D341Med (cell line): ENCODE data around the gene CD2AP.
A peak's percentile ranks its signal among the peaks of the same experiment; 100 is the strongest.
"Not testable (repeated sequence)": the region's sequence is repeated elsewhere in the genome, so short reads cannot be mapped to it uniquely, and the experiment has no call there.

Experiments
- DNase-seq: peaks from one replicate; pipeline ENCODE4 v3.0.0; 2012; ENCODE audit warnings: low spot score

The CD2AP gene, protein sequence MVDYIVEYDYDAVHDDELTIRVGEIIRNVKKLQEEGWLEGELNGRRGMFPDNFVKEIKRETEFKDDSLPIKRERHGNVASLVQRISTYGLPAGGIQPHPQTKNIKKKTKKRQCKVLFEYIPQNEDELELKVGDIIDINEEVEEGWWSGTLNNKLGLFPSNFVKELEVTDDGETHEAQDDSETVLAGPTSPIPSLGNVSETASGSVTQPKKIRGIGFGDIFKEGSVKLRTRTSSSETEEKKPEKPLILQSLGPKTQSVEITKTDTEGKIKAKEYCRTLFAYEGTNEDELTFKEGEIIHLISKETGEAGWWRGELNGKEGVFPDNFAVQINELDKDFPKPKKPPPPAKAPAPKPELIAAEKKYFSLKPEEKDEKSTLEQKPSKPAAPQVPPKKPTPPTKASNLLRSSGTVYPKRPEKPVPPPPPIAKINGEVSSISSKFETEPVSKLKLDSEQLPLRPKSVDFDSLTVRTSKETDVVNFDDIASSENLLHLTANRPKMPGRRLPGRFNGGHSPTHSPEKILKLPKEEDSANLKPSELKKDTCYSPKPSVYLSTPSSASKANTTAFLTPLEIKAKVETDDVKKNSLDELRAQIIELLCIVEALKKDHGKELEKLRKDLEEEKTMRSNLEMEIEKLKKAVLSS

DNA sequence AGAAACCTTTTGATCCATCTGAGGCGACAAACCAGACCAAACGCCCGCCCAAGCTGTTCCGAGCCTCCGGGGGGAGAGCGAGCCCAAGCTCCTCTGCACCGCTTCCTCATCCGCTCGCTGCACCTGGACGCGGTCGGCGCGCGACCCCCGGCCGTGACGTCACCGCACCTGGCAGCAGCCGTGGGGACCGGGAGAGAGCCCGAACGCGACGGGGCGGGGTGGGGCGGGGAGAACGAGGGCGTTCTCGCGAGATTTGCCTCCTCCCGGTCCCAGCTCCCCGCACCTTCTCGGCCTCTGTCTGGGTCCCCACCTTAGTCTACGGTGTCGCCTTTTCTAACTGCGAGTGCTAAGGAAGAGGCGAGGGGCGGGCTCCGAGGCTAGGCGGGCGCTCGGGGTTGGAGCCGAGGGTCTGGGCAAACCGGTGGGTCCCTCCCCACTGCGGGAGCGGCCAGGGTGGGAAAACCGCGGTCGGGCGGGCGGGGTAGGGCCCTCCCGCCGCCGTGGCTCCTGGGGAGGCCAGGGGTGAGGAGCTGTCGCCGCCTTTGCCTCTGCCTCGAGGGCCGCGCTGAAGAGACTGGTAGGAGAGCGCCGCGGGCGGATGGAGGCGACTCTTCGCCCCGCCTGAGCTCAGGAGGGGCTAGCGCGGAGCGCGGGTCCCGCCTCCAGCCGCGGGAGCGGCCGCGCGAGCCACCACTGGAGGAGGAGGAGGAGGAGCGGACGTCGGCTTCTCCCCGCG is at the start of gene CD2AP:
TSS of gene CD2AP (plus strand) at position 293 of the 736 bp plus-strand sequence. CDS start 456 bp downstream, outside the sequence.
- DNase-seq, result peak; percentile 96

DNA sequence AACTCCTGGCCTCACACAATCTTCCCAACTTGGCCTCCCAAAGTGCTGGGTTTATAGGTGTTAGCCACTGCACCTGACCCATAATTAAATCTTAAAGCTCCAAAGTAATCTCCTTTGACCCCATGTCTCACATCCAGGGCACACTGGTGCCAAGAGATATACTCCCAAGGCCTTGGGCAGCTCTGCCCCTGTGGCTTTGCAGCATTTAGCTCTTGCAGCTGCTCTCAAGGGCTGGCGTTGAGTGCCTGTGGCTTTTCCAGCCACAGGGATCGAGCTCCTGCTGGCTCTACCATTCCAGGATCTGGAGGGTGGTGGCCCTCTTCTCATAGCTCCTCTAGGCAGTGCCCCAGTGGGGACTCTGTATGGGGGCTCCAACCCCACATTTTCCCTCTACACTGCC is 49.3 kb upstream of the CD2AP start:
- DNase-seq, result no peak

DNA sequence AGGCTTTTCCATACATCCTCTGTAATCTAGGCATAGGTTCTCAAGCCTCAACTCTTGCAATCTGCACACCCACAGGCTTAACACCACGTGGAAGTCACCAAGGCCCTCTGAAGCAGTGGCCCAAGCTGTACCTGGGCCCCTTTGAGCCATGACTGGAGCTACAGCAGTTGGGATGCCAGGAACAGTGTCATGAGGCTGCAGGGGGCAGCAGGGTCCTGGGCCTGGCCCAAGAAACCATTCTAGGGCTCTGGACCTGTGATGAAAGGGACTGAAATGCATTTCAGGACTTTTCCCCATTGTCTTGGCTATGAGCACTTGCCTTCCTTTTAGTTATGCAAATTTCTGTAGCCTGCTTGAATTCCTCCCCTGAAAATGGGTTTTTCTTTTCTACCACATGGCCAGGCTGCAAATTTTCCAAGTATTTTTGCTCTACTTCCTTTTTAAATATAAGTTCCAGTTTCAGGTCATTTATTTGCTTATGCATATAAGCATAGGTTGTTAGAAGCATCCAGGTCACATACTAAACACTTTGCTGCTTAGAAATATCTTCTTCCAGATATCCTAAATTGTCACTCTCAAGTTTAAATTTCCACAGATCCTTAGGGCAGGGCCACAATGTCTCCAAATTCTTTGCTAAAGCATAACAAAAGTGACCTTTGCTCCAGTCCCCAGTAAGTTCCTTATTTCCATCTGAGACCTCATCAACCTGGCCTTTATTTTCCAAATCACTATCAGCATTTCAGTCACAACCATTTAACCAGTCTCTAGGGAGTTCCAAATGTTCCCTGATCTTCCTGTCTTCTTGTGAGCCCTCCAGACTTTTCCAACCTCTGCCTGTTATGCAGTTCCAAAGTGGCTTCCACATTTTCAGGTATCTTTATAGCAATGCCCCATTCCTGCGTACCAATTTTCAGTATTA is 48.6 kb upstream of the CD2AP start:
- no peak for DNase-seq

DNA sequence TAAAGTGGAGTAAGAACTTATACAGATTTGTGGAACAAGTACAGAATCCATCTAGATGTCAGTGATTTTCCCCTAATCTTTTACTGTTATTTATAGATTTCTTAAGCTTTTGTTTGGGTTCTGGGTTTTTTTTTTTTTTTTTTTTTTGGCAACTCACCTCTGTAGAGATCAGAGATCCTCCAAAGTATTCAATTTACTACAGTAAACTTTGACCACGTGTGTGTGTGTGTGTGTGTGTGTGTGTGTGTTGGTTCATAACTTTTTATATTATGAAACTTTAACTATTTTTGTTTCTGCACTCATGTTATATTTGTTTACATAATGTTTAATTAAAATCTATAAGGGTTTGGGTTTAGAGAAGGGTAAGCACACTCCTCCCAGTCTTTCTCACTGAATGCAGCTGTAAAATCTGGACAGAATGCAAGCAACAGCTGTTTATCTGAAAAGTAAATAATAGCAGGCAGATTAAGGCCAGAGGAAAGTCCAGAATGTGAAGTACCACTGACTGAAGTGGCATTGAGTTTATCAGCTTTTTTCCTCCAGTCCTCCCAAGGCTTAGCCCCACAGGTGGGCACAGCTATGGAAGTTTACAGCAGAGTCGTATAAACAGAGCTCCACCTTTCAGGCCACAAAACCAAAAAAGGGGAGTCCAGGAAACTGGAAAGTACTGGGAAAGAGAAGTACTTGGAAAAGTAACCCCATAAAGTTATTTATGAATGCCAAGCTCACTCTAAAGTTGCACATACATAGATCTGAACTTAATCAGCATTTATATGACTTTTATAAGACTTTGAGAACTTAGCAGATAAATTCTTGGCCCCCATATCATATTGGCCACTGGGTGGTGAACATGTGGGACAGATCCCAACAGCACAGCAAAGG is 43.0 kb upstream of the CD2AP start:
- DNase-seq, result no peak

DNA sequence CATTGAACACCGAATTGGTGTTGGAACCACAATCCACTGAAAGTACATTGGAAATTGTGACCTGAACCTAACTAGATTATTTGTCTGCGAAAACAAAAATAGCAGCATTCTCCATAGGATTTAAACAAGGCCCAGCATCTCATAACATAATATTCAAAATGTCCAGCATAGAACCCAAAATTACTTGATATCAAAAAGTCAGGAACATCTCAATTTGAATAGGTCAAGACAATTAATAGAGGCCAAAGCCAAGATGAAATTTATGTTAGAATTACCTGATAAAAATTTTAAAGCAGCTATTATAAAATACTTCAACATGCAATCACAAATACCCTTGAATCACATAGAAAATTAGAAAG is 42.4 kb upstream of the CD2AP start:
- DNase-seq, result no peak

DNA sequence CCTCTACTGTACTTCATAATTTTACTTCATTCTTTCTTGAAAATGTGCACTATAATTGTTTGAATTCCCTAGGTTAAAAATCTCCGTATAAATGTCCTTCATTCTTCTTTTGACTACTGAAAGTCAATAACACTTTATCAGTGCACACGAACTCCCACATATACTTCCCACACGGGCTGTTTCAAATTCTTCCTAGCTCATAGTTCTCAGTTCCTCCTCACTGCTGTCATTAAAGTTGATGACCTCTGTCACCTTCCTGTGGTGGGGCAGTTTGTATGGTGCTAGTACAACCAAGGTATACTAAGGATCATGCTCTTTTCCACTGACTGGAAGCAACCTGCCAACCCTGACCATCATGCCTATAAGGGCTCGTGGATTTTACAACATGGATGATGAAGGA is 40.0 kb upstream of the CD2AP start:
- no peak for DNase-seq

DNA sequence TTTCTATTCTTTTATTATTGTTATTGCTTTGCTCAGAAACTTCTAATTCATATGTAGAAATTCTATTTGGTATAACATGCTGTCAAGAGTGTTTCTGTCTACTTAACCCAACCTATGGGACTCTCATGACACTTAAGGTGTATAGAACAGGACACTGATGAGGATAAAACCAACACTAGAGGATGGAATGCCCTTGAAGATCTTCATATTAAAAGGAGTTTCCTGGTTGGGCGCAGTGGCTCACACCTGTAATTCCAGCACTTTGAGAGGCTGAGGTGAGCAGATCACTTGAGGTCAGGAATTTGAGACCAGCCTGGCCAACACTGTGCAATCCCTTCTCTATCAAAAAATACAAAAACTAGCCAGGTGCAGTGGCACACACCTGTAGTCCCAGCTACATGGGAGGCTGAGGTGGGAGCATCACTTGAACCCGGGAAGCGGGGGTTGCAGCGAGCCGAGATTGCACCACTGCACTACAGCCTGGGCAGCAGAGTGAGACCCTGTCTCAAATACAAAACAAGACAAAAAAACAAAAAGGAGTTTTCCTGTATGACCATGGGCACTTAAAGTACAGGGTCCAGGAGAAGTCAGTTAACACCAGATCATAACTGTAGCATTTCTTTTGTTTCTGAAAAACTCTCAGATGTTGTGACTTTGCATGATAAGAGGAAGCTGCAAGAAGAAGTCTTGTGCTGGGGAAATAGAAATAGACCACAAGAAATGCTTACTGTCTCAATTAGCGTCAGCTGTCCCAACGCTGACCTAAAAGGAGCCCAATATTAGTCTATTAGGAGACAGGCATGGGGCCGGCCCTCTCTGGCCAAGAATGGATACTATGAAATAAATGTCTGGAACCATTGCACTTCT is 38.9 kb upstream of the CD2AP start:
- no peak for DNase-seq

DNA sequence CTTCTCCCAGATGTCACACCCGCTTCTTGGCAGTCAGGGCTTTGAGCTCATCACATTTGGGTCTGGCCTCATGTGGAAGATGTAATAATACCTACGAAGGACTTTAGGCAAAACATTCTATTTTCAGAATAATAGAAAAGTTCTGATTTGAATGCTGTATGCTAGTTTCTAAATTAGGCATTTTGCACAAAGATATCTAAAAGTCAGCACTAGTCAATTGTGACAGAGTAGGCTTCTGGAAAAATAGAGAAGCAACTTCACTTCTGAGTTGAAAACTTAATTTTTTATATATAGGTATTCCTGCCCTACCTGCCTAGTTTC is 38.3 kb upstream of the CD2AP start:
- no peak for DNase-seq

DNA sequence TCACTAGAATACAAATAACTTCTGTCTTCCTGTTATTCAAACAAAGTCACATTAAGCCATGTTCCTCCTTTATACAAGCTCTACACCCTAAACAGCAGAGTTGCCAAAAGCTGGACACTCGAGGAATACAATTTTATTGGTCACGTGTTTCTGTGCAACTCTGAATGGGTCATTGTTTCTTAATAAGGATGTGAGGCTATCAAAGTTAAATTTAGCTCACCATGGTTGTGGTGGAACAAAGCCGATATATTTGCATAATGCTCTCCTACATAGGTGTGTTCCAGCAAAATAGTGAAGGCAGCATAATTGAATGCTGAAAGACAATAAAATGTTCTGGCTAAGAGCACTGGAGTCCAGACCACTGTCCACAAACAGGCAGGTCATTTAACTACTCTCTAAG is 36.9 kb upstream of the CD2AP start:
- no peak for DNase-seq

DNA sequence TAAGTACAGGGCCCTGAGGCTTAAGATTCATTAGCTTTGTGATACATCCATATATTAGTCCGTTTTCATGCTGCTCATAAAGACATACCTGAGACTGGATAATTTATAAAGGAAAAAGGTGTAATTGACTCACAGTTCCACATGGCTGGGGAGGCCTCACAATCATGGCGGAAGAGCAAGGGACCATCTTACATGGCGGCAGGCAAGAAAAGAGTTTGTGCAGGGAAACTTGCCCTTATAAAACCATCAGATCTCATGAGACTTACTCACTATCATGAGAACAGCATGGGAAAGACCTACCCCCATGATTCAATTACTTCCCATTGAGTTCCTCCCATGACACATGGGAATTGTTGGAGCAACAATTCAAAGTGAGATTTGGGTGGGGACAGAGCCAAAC is 32.6 kb upstream of the CD2AP start:
- not testable (repeated sequence) for DNase-seq

DNA sequence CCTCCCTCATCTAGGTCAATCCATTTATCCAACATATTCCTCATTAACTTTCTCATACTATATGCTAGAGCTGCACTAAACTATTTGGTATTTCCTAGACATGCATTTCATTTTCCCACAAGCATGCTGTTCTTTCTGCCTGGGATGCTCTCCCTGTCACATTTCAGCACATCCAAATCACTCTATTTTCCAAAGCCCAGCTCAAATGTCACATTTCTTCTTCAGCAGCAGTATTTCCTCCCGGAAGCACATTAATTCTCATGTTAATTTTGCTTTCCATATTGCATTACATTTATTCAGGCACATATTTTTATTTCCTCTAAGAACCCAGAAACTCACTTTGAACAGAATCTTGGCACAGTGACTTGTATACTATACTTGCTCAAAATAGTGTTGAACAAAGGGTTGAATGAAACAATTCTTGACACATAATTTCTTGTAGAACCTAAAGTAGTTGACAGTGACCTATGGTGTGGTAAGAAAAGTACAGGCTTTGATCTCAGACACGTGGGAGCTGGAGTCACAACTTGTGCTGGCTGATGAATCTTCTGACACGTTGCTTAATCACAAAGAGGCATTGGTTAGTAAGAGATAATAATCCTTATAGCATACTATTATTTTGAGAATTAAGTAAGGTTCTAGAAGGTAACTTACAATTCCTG is 30.8 kb upstream of the CD2AP start:
- DNase-seq, result no peak

DNA sequence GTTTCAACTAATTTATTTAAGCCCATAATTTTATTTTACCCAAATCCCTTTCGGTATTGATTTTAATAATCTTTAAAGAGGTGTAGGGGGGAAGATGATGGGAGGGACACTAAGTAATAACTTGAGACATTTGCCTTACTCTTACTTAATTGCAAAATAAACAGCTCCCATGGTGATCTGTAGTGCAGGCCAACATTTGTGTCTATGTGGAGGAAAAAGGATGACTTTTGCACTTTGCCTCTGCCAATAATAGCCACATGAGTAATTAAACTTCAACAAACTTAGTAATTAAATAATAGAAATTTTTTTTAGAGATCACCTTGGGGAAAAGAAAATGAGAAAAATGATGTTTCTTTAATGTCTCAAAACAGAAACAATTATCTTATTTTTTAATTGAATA is 29.9 kb upstream of the CD2AP start:
- DNase-seq, result no peak

DNA sequence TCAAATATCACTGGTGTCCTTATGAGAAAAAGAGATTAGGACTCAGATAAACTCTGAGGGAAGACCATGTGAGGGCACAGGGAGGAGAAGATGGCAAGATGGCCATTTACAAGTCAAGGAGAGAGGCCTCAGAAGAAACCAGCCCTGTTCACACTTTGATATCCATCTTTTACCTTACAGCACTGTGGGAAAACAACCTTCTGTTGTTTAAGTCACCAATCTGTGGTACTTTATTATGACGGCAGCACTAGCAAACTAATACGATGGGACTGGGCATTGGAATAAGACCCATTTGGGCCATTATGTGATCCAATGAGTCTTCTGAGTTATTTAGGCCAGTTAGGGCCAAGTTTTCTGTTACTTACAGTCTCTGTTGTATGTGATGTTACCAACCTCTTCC is 26.4 kb upstream of the CD2AP start:
- no peak for DNase-seq

DNA sequence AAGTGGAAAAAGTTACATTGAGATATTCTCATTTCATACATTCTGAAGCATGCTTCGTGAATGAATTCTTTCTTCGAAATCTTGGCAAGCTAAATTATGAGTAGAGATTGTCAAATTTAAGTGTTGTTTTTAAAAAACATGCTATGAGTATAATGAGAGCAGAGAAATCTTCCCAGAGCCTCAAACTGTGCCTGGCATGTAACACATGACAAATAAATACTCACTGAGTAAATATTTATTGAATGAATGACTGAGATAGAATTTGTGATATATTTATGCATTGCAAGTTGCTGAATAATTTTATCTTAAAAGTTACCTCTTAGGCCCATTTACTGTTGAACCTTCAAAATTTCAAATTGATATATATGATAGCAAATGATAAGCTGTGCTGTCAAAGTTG is 24.7 kb upstream of the CD2AP start:
- no peak for DNase-seq

DNA sequence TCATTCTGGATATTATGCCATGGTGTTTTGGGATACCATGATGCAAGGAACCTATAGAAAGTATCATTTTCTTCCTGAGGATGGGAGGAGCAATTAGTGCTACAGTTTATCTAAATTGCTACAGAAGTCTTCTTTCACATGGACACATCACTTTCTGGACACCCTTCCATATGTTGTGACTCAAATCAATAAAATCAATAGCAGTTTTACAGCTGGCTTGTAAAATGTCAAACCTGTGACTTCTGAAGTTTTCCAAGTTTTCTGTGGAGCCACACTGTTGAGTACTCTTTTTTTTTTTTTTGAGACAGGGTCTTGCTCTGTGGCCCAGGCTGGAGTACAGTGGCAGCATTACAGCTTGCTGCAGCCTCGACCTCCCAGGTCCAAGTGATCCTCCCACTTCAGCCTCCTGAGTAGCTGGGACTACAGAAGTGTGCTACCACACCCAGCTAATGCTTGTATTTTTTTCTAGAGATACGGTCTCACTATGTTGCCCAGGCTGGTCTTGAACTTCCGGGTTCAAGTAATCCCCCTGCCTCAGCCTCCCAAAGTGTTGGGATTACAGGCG is 24.1 kb upstream of the CD2AP start:
- no peak for DNase-seq

DNA sequence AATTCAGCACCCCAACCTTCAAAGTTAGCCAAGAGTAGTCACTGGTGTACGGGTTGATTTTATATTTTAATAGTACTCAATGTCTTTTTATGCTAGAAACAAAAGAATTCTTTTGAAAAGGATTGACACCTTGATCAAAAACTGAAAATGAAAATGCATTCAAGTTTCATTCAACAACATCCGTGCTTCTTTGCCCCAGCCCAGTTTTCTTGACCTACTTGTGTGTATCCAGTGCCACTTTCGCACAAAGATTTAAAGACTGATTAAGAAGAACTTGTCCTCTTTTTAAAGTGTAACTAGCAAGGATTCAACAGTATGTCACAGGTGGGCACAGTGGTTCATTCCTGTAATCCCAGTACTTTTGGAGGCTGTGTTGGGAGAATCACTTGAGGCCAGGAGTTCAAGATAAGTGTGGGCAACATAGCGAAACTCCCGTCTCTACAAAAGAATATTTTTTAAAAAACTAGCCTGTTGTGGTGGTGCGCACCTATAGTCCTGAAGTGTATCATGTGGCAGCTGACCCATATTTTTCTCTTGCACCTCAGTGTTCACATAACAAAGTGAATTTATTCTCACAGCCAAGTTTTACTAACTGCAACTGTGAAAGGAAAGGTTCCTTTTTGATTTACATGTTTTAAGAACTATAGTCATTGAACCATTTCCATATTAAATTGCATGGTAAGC is 22.7 kb upstream of the CD2AP start:
- DNase-seq, result no peak

DNA sequence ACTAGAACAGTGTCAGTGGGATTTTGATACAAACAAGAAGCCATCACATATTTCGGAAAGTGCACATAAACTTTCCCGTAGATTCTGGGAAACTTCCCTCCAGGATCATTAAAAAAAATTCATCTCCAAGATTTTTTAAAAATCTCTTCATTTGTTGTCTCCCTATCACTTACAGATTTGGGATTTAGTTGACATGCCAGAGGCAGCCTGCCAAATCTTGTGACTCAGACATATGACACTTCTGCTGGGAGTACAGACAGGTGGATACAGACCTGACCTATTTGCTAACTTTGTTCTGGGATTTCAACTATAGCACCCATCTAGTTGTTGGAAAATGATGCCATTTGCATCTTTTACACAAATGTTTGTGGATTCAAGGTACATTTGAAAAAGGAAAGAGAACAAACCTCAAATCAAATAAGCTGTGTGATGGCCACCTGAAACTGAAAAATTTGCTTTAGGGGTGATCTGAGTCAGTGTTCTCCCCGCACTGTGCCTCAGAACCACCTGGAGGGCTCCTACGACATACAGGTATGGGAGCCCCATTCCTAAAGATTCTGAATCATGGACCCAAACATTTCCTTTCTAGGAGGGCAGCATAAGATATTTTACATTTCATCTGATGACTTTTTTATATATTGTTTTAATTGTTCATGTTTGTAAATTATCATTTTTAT is 21.9 kb upstream of the CD2AP start:
- no peak for DNase-seq

DNA sequence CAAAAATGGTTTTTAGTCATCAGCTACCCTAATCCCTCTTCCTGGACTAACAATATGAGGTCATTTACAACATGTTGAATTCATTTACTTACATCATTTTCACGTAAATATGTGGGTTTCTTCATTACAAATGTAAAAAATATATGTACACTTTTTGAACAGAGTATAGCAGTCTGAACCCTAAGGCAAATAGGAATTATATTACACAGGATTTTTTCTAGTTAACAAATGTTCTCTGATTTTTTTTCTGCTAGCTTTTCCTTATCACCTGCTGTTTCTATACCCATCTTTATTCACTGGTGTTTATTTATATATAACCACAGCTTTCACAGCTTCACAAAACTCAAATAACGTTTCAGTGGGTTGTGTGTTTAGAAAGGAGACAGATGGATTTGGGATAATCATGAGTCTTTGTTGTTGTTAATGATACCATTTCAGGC is 21.0 kb upstream of the CD2AP start:
- DNase-seq, result no peak
